ENCODE results near the gene LSAMP. TPM values are rescaled to one million over a fixed set of nuclear protein-coding genes. Genes with fewer than 3 reads are reported as not detected.

LSAMP gene
- total RNA-seq, 4 donors from 2014 or later = 1.3 to 8.3 (median 1.8) TPM

DNA sequence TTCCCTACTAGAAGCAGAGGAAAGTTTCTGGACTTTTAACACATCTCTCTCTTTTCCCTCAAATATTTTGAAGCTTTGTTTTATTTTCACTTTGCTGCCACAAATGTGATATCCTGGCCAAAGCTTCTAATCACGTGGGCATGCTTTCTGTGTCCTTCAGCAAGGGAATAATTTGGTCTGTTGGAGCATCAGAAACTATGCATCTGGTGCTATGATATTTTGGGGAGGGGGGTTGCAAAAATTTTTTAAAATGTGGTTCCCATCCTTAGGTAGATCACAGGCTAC lies 567.7 kb downstream of the LSAMP start:
- TF ChIP-seq POLR2A (IDR thresholded peaks at IDR 0.05) (no peak), CTCF (IDR thresholded peaks at IDR 0.05) (no peak)
- no peaks in the 10 kb centered on the region for H3K9me3 ChIP-seq
- H3K4me3 ChIP-seq = no peak overlapping the region
- no peaks in the 10 kb centered on the region for H3K36me3 ChIP-seq
- no peak for DNase-seq
- no peak overlapping the region for H3K27ac ChIP-seq
- H3K27me3 ChIP-seq = no peaks in the 10 kb centered on the region
- H3K4me1 ChIP-seq = no peaks in the 10 kb centered on the region

GRCh38 chr3:115876876-115877614 lies 568.2 kb downstream of the LSAMP start:
- Histone ChIP-seq H3K36me3 (no peaks in the 10 kb centered on the region), H3K4me3 (no peak overlapping the region), H3K27ac (no peak overlapping the region), H3K4me1 (no peaks in the 10 kb centered on the region), H3K9me3 (no peaks in the 10 kb centered on the region), H3K27me3 (no peaks in the 10 kb centered on the region)
- TF ChIP-seq POLR2A (IDR thresholded peaks at IDR 0.05) = no peak
- no peak for TF ChIP-seq CTCF (IDR thresholded peaks at IDR 0.05)
- DNase-seq = no peak

- H3K27me3 ChIP-seq = no peaks in the 10 kb centered on the region
- no peak overlapping the region for H3K4me3 ChIP-seq
- H3K36me3 ChIP-seq = no peaks in the 10 kb centered on the region
- no peaks in the 10 kb centered on the region for H3K4me1 ChIP-seq
- no peak for TF ChIP-seq CTCF (IDR thresholded peaks at IDR 0.05)
- no peak for TF ChIP-seq POLR2A (IDR thresholded peaks at IDR 0.05)
- no peak overlapping the region for H3K27ac ChIP-seq
- no peaks in the 10 kb centered on the region for H3K9me3 ChIP-seq
- DNase-seq = no peak
Measured at GRCh38 chr3:115875460-115875859, 569.8 kb downstream of the LSAMP start.

GRCh38 chr3:115871735-115872134 lies 573.6 kb downstream of the LSAMP start:
- H3K27me3 ChIP-seq = no peaks in the 10 kb centered on the region
- DNase-seq = no peak
- TF ChIP-seq POLR2A (IDR thresholded peaks at IDR 0.05) = no peak
- TF ChIP-seq CTCF (IDR thresholded peaks at IDR 0.05) = no peak
- no peaks in the 10 kb centered on the region for H3K36me3 ChIP-seq
- no peaks in the 10 kb centered on the region for H3K4me1 ChIP-seq
- H3K4me3 ChIP-seq = no peak overlapping the region
- H3K27ac ChIP-seq = no peak overlapping the region
- no peaks in the 10 kb centered on the region for H3K9me3 ChIP-seq

- H3K36me3 ChIP-seq = no peaks in the 10 kb centered on the region
- TF ChIP-seq CTCF (IDR thresholded peaks at IDR 0.05) (no peak), POLR2A (IDR thresholded peaks at IDR 0.05) (no peak)
- no peak overlapping the region for H3K27ac ChIP-seq
- no peaks in the 10 kb centered on the region for H3K9me3 ChIP-seq
- no peaks in the 10 kb centered on the region for H3K4me1 ChIP-seq
- no peak for DNase-seq
- no peak overlapping the region for H3K4me3 ChIP-seq
- no peaks in the 10 kb centered on the region for H3K27me3 ChIP-seq
Measured at GRCh38 chr3:115864911-115865310, 580.4 kb downstream of the LSAMP start.

DNA sequence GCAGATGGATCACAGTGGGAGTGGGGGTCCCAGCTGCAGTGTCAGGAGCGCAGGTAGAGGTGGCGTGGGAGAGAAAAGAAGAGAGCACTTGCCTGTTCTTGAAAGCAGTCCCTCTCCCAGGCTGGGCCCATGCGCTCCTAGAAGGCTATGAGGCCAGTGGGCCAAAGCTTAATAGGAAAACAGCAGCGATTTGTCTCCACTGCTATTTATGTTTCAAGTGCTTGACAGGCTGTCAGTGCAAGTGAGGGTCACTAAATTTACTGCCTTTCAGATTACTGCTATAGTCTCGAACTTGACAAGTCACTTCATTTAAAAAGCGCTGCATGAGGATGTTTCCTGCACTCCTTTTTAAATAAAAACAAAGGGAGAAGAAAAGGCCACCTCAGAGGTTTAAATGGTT lies 582.4 kb downstream of the LSAMP start:
- no peak overlapping the region for H3K4me3 ChIP-seq
- no peaks in the 10 kb centered on the region for H3K9me3 ChIP-seq
- TF ChIP-seq POLR2A (IDR thresholded peaks at IDR 0.05) = no peak
- no peaks in the 10 kb centered on the region for H3K4me1 ChIP-seq
- H3K36me3 ChIP-seq = no peaks in the 10 kb centered on the region
- H3K27ac ChIP-seq = no peak overlapping the region
- H3K27me3 ChIP-seq = no peaks in the 10 kb centered on the region
- no peak for DNase-seq
